SKM-1 treated with dmso at 0.1 percent for 144 hours (cell line): ENCODE measurements around the gene CMTM6.
"Not testable (repeated sequence)": the region's sequence is repeated elsewhere in the genome, so short reads cannot be mapped to it uniquely, and the experiment has no call there.

Experiments
- DNase-seq: peaks from one replicate; lab custom pipeline; 2025; ENCODE audit not compliant: unreplicated experiment; lab: John Stamatoyannopoulos, UW

CMTM6 gene

GRCh38 chr3:32502118-32502945 is at the start of gene CMTM6:
Gene CMTM6 (minus strand): TSS chr3:32502852. CDS start chr3:32502745, 107 bp downstream.
- DNase-seq = peak; percentile 73

GRCh38 chr3:32552013-32552412 is 49.4 kb upstream of the CMTM6 start:
- no peak for DNase-seq

GRCh38 chr3:32551496-32551895 is 48.8 kb upstream of the CMTM6 start:
- DNase-seq = no peak

GRCh38 chr3:32551087-32551486 is 48.4 kb upstream of the CMTM6 start:
- no peak for DNase-seq

- DNase-seq = no peak
Observed at GRCh38 chr3:32545305-32545704, 42.7 kb upstream of the CMTM6 start.

- DNase-seq = no peak
Observed at GRCh38 chr3:32544894-32545293, 42.2 kb upstream of the CMTM6 start.

GRCh38 chr3:32542807-32543206 is 40.2 kb upstream of the CMTM6 start:
- no peak for DNase-seq

- DNase-seq = no peak
Observed at GRCh38 chr3:32540899-32541298, 38.2 kb upstream of the CMTM6 start.

- no peak for DNase-seq
Observed at GRCh38 chr3:32532434-32532833, 29.8 kb upstream of the CMTM6 start.

- DNase-seq = no peak
Observed at GRCh38 chr3:32531010-32531647, 28.5 kb upstream of the CMTM6 start.

- DNase-seq = no peak
Observed at GRCh38 chr3:32525720-32526119, 23.1 kb upstream of the CMTM6 start.

- no peak for DNase-seq
Observed at GRCh38 chr3:32522682-32523081, 20.0 kb upstream of the CMTM6 start.

- not testable (repeated sequence) for DNase-seq
Observed at GRCh38 chr3:32518921-32519320, 16.3 kb upstream of the CMTM6 start.

GRCh38 chr3:32516751-32517150 is 14.1 kb upstream of the CMTM6 start:
- not testable (repeated sequence) for DNase-seq

- DNase-seq = no peak
Observed at GRCh38 chr3:32511005-32511404, 8.4 kb upstream of the CMTM6 start.

- peak; percentile 72 for DNase-seq
Observed at GRCh38 chr3:32510075-32510724, 7.5 kb upstream of the CMTM6 start.

- no peak for DNase-seq
Observed at GRCh38 chr3:32508711-32509110, 6.1 kb upstream of the CMTM6 start.

GRCh38 chr3:32506466-32506865 is 3.8 kb upstream of the CMTM6 start:
- DNase-seq = no peak

- DNase-seq = no peak
Observed at GRCh38 chr3:32502946-32503286, 264 bp upstream of the CMTM6 start.

- peak; percentile 48 for DNase-seq
Observed at GRCh38 chr3:32501783-32502117, 902 bp downstream of the CMTM6 start.

GRCh38 chr3:32500880-32501782 is 1.5 kb downstream of the CMTM6 start:
- peak; percentile 35 for DNase-seq
